ENCODE data around the gene YWHAE.

DNA sequence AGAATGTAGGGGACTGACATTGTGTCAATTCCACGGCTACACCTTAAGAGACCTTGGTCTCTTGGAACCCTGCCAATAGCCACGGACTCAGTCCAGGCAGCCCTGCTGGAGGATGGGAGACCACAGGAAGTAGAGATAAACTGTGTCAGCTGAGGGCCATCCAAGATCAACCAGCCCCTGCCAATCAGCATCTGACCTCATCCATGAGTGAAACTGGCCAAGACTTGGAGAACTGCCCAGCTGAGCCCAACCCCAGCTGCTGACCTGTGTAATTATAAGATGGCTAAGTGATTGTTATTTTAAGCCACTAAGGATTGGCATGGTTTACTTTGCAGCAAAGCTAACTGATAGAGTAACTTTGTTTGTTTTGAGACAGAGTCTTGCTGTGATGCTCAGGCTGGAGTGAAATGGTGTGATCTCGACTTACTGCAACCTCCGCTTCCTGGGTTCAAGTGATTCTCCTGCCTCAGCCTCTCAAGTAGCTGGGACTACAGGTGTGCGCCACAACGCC lies 13.3 kb upstream of the YWHAE start:
- no peak for TF ChIP-seq POLR2A (IDR thresholded peaks at IDR 0.05)
- TF ChIP-seq, protein P1, sequence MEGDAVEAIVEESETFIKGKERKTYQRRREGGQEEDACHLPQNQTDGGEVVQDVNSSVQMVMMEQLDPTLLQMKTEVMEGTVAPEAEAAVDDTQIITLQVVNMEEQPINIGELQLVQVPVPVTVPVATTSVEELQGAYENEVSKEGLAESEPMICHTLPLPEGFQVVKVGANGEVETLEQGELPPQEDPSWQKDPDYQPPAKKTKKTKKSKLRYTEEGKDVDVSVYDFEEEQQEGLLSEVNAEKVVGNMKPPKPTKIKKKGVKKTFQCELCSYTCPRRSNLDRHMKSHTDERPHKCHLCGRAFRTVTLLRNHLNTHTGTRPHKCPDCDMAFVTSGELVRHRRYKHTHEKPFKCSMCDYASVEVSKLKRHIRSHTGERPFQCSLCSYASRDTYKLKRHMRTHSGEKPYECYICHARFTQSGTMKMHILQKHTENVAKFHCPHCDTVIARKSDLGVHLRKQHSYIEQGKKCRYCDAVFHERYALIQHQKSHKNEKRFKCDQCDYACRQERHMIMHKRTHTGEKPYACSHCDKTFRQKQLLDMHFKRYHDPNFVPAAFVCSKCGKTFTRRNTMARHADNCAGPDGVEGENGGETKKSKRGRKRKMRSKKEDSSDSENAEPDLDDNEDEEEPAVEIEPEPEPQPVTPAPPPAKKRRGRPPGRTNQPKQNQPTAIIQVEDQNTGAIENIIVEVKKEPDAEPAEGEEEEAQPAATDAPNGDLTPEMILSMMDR (IDR thresholded peaks at IDR 0.05) = no peak

All from ovary (tissue), 3 donors.